Nucleus accumbens (tissue), 56 donors: ENCODE measurements around the gene ZNF20.
A peak's percentile ranks its signal among the peaks of the same experiment; 100 is the strongest.

Experiments used
- DNase-seq, 56 donors: peaks; one replicate each; lab custom pipeline; 2025; lab: John Stamatoyannopoulos, UW

Gene ZNF20

DNA sequence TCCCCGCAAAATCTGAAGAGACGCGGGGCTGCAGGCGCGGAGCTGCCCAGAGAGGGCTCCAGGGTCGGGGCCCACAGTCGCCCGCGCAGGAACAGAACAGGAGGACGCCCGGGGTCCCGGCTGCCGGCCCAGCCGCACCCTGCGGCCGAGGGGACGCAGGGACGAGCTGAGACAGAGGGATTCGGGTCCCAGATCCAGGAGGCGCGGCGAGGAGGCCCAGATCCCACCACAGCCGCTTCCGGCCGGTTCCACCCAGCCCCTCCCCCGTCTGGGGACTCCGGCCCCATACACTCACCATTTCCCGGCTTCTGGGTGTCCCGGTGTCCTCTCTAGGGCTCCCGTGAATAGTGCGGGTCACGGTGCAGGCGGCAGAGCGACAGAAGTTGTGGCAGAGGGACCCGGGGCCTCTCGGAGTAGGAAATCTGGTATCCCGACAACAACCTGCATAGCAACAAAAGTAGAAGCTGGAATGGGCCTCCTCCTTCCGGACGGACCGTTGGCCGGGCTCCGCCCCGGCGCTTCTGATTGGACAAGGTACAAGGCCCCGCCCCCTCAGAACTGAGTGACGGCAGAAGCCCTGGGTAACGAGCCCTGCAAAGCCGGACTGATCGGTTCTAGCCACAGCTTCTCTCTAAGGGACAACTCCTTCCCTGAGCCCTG lies at the start of gene ZNF20:
Gene ZNF20 (minus strand): TSS at position 466 of the 660 bp plus-strand sequence. CDS start 168 bp downstream, at position 298.
- DNase-seq: peak; percentile 37 to 96 (median 90)

- no peak for DNase-seq
These were observed 47.5 kb upstream of the ZNF20 start for GRCh38 chr19:12187625-12188024.

GRCh38 chr19:12180377-12180776 lies 40.2 kb upstream of the ZNF20 start:
- no peak for DNase-seq

DNA sequence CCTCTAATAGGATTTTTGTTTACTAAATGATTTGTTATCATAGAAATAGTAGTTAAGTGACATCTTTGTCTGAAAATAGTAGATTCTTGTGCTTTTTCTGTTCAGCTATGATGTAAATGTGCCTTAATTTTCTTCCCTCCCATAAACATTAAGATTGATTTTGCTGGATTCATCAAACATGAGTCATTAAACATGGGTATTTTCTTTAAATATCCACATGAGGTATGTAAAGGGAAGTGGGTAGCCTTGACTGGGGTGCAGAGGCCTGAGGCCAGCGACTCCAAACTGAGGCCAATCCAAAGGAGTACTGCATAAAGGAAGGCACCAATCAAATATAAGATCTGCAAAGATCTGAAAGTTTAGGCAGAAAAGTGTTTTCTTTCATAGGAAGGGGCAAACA lies 26.5 kb upstream of the ZNF20 start:
- DNase-seq: no peak

GRCh38 chr19:12163826-12164225 lies 23.7 kb upstream of the ZNF20 start:
- no peak for DNase-seq

DNA sequence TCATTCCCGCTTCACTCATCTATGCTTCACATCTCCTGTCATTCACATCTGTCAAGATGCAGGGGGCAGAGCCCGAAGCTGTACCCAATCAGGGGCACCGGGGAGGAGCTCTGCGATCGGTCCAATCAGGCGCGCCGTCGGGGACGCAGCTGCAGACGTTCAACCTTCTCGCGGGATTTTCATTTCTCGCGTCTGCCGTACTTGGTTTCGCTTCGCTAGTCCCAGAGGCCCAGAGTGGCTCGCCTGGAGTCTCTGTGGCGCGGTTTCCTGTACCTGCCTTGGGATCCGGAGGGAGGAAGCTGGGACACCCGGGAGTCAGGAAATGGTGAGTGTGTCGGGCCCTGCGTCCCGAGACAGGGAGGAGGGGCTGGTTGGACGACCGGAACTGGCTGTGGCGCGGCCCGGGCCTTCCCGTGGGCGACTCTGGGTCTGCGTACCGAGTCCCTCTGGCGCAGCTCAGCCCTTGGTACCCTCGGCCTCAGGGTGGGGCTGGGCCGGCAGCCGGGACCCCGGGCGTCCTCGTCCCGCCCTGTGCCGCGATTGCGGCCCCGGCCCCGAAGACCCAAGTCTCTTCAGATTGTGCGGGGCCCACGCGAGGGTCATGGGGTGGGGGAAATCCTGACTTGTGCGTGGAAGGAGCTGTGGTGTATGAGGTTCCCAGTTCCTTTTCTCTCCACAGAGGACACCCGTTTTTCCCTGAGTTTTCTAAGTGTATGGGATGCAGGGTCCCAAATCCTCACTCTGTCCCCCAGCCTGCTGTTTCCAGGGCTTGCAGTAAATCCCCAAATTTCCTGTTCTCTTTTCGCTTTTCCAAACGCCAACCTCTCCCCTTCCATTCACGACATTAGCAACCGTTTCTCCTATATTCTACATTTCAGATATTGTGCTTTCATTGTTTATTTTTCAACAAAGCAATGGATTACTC lies 23.0 kb upstream of the ZNF20 start, which contains the start of gene ZNF136:
Gene ZNF136 (plus strand): TSS at position 215 of the 925 bp plus-strand sequence. CDS start 108 bp downstream, at position 323.
- peak; percentile 24 to 95 (median 86) for DNase-seq

DNA sequence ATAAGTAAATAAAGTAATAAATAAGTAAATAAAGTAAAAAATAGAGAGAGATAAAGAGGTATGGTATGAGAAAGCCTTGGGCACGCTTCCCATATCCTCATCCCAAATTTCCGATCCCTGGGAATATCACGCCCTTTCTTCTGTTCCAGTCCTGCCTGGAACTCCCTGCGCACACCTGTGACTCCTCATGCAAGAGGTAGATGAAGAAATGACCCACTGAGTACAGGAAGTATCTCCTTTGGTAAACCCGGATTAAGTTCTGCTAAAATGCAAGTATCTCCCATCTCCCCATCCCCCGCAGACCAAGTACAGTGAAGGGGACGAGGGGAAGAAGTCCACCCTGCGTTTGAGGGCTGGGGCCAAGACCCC lies 22.3 kb upstream of the ZNF20 start:
- no peak for DNase-seq

GRCh38 chr19:12159773-12160414 lies 19.7 kb upstream of the ZNF20 start:
- DNase-seq: no peak

DNA sequence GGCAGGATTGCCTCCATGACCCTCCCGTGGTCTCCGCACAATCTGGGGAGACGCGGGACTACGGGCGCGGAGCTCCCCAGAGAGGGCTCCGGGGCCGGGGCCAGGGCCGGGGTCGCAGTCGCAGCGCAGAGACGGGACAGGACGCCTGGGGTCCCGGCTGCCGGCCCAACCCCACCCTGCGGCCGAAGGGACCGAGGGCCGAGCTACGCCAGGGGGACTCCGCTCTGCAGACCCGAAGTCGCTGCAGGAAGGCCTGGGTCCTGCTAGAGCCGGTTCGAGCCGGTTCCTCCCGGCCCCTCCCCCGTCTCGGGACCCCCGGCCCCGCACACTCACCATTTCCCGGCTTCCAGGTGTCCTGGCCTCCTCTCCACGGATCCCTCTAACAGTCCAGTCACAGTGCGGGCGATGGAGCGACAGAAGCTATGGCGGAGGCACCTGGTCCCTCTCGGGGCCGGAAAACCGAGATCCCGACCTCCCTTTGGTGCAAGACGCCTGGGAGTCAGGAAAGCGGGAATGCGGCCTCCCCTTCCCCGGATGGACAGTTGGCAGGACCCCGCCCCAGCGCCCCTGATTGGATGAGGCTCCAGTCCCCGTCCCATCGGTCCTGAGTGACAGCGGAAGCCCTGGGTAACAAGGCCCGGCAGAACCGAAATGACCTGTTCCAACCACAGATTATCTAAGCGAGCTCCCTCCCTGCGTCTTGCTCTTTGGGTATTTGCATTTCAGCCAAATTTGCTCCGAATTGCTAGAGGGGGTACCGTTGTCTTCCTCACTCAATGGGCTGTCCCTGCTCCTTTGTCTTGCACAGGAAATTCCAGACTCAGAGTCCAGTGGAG lies 16.3 kb upstream of the ZNF20 start, which contains the start of gene ZNF625:
Gene ZNF625 (minus strand): TSS at position 512 of the 836 bp plus-strand sequence. CDS start 176 bp downstream, at position 336.
- DNase-seq: peak; percentile 9 to 93 (median 78)

DNA sequence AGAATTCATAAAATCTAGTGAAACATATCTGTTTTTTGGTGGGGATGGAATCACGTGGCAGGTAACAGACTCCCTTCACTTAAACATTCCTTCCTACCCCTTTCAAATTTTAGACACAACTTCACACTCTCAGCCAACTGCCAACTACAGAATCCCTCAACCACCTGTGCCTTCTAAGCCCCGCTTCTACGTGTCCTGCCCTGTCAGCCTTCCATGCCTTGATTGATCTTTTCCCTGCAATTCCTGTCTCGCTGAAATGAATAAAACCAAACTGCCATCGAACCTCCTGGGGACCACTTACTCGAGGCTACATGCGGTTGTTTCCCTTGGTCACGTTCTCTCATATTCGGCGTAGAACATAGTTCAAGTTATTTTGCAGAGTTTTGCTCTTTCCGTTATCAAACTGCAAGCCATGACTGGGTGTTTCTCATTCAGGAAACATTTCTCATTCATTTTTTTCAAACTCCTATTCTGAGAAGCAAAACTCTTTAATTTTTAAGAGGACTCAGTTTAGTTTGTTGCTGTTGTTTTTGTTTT lies 15.2 kb upstream of the ZNF20 start:
- DNase-seq: no peak

GRCh38 chr19:12145348-12145747 lies 5.2 kb upstream of the ZNF20 start:
- DNase-seq: no peak

DNA sequence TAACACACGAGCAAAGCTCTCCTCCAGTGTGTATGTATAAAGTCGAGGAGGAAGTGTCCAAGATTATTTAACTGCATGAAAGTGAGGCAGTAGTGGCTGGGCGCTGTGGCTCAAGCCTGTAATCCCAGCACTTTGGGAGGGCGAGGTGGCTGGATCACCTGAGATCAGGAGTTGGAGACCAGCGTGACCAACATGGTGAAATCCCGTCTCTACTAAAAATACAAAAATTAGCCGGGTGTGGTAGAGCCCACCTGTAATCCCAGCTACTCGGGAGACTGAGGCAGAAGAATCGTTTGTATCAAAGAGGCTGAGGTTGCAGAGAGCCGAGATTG lies 1.2 kb upstream of the ZNF20 start:
- no peak for DNase-seq

GRCh38 chr19:12140545-12141404 lies 625 bp upstream of the ZNF20 start:
- peak in 55 of 56 donors; percentile 11 to 92 (median 73) for DNase-seq

GRCh38 chr19:12139269-12139668 lies 881 bp downstream of the ZNF20 start:
- no peak for DNase-seq

- no peak for DNase-seq
These were observed 2.8 kb downstream of the ZNF20 start for GRCh38 chr19:12137221-12137940.

GRCh38 chr19:12133069-12133468 lies 7.1 kb downstream of the ZNF20 start:
- DNase-seq: no peak

- DNase-seq: peak in 4 of 56 donors; percentile 0 to 10 (median 1)
These were observed 13.4 kb downstream of the ZNF20 start for GRCh38 chr19:12126707-12127106.
